Measurements from ENCODE around the gene ETHE1. TPM values are rescaled to one million over a fixed set of nuclear protein-coding genes. Genes with fewer than 3 reads are reported as not detected.

The ETHE1 gene
- total RNA-seq, 4 donors from 2014 or later: 48.2 to 63.2 (median 55.9) TPM

GRCh38 chr19:43503501-43504425, 23.2 kb downstream of the ETHE1 start:
- intact Hi-C loops (cut with DNase I): loop anchor here (5.0 kb wide), 1 partner anchor 41 kb away; no protein-coding TSS in a partner anchor
- WGBS: 1% methylated on average over 49 of the region's 64 CpGs
- peaks cover 4 to 31% (median 22%) of the 10 kb centered on the region in 4 donors for H3K36me3 ChIP-seq
- peak overlapping the region; percentile 70 to 82 (median 76) for H3K4me3 ChIP-seq
- H3K27ac ChIP-seq (replicated peaks in 1 of 4): peak overlapping the region; percentile 88 to 96 (median 92)
- H3K9me3 ChIP-seq: no peaks in the 10 kb centered on the region
- H3K4me1 ChIP-seq: peaks cover 14 to 34% (median 29%) of the 10 kb centered on the region in 4 donors
- peak; percentile 99 for DNase-seq (ENCODE audit: extremely low spot score)
- TF ChIP-seq CTCF (IDR thresholded peaks at IDR 0.05): peak in 2 of 3 experiments; percentile 27 to 42
- TF ChIP-seq POLR2A (IDR thresholded peaks at IDR 0.05; ENCODE audit: low read depth): no peak
- TF ChIP-seq POLR2AphosphoS5 (IDR thresholded peaks at IDR 0.05): peak; percentile 80 to 87
- H3K27me3 ChIP-seq: no peaks in the 10 kb centered on the region

GRCh38 chr19:43502419-43502976, 24.5 kb downstream of the ETHE1 start:
- intact Hi-C loops (cut with DNase I): loop anchor here (5.0 kb wide), 1 partner anchor 40 kb away; no protein-coding TSS in a partner anchor
- no peak overlapping the region for H3K4me3 ChIP-seq
- no peak for TF ChIP-seq POLR2AphosphoS5 (IDR thresholded peaks at IDR 0.05)
- no peak for TF ChIP-seq CTCF (IDR thresholded peaks at IDR 0.05)
- no peak for TF ChIP-seq POLR2A (IDR thresholded peaks at IDR 0.05; ENCODE audit: low read depth)
- no peak for TF ChIP-seq EP300 (IDR thresholded peaks at IDR 0.05)

GRCh38 chr19:43501661-43502418, 25.2 kb downstream of the ETHE1 start:
- Histone ChIP-seq H3K27me3 (no peaks in the 10 kb centered on the region), H3K36me3 (peaks cover 0 to 30% (median 21%) of the 10 kb centered on the region in 4 donors), H3K4me1 (peaks cover 14 to 39% (median 29%) of the 10 kb centered on the region in 4 donors), H3K9me3 (no peaks in the 10 kb centered on the region), H3K4me3 (peak overlapping the region in 2 of 4 donors; percentile 5 to 24), H3K27ac (replicated peaks in 1 of 4) (no peak overlapping the region)
- TF ChIP-seq POLR2AphosphoS5 (IDR thresholded peaks at IDR 0.05) (no peak), CTCF (IDR thresholded peaks at IDR 0.05) (no peak), POLR2A (IDR thresholded peaks at IDR 0.05; ENCODE audit: low read depth) (no peak), EP300 (IDR thresholded peaks at IDR 0.05) (no peak)
- no peak for DNase-seq (ENCODE audit: extremely low spot score)
- intact Hi-C loops (cut with DNase I): loop anchor here (5.0 kb wide), 1 partner anchor 40 kb away; no protein-coding TSS in a partner anchor
- WGBS: 63% methylated on average over 29 of the region's 43 CpGs

More at GRCh38 chr19:43502419-43502976, 24.5 kb downstream of the ETHE1 start:
- H3K9me3 ChIP-seq: no peaks in the 10 kb centered on the region
- no peak overlapping the region for H3K27ac ChIP-seq (replicated peaks in 1 of 4)
- WGBS: 84% methylated on average over 23 of the region's 23 CpGs
- no peaks in the 10 kb centered on the region for H3K27me3 ChIP-seq
- peaks cover 0 to 24% (median 14%) of the 10 kb centered on the region in 4 donors for H3K36me3 ChIP-seq
- H3K4me1 ChIP-seq: peaks cover 14 to 39% (median 29%) of the 10 kb centered on the region in 4 donors
- no peak for DNase-seq (ENCODE audit: extremely low spot score)

DNA sequence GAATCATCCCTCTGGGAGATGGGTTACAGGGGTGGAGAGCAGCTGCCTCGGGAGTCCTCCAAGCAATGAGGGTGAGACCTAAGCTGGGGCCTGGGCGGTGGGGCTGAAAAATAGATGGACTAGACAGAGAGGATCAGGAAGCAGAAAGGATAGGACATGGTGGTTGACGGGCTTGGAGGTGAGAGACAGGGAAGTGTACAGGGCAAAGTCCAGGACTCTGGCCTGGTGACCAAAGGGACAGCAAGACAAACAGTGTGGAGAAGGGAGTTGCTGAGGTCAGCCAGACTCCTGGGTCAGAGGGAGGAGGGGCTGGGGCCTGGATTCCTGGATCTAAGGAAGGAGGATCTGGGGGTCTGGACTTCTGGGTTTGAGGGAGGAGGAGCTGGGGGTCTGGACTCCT, 28.0 kb downstream of the ETHE1 start:
- no peaks in the 10 kb centered on the region for H3K9me3 ChIP-seq
- TF ChIP-seq CTCF (IDR thresholded peaks at IDR 0.05) (no peak), EP300 (IDR thresholded peaks at IDR 0.05) (no peak), POLR2A (IDR thresholded peaks at IDR 0.05; ENCODE audit: low read depth) (no peak), POLR2AphosphoS5 (IDR thresholded peaks at IDR 0.05) (no peak)
- intact Hi-C loops (cut with DNase I): no loop called here
- no peaks in the 10 kb centered on the region for H3K27me3 ChIP-seq
- no peak overlapping the region for H3K27ac ChIP-seq (replicated peaks in 1 of 4)
- DNase-seq (ENCODE audit: extremely low spot score): no peak
- H3K36me3 ChIP-seq: peaks cover 7 to 51% (median 37%) of the 10 kb centered on the region in 4 donors
- peaks cover 7 to 29% (median 21%) of the 10 kb centered on the region in 4 donors for H3K4me1 ChIP-seq
- WGBS: 84% methylated on average over 3 of the region's 3 CpGs
- no peak overlapping the region for H3K4me3 ChIP-seq
